IMR-90 (cell line): Measurements from ENCODE around the gene CCDC138. TPM values are rescaled to one million over a fixed set of nuclear protein-coding genes. Genes with fewer than 3 reads are reported as not detected.

Experiments
- ATAC-seq: fragments of 200-7000 bp; cut with Tn5 transposase; 2 replicates; pipeline ENCODE4 v1.9.1; 2020; ENCODE audit warnings: low read depth, mild to moderate bottlenecking, moderate library complexity
- BruUV-seq: library from RNA; stranded (reverse); fragments of 400-500 nt; replicated peaks from 2 replicates; lab custom pipeline; 2021; lab: Mats Ljungman, UMichigan
- CTCF ChIA-PET: fragments of 300-600 bp; formaldehyde crosslinking; extraction: SDS; loops from one replicate; lab custom pipeline; 2021; ENCODE audit warnings: antibody characterized with exemption; lab: Yijun Ruan, JAX
- POLR2A ChIA-PET: fragments of 300-600 bp; sonication (Branson Sonifier 250); formaldehyde crosslinking; loops from one replicate; lab custom pipeline; 2022; ENCODE audit warnings: antibody characterized with exemption; ENCODE audit not compliant: unreplicated experiment; lab: Charles Lee
- DNase-seq: peaks from one replicate; pipeline ENCODE4 v3.0.0; 2013
- H2AFZ ChIP-seq: replicated peaks from 2 replicates; pipeline ENCODE3; 2013; ENCODE audit warnings: low read length, mild to moderate bottlenecking; ENCODE audit not compliant: poor library complexity
- H2AK5ac ChIP-seq: 2 replicates; pipeline ENCODE4 v1.6.1; 2013; ENCODE audit warnings: low read depth, low read length, inconsistent platforms
- H2AK9ac ChIP-seq: replicated peaks from 2 replicates; pipeline ENCODE3; 2013; ENCODE audit warnings: mild to moderate bottlenecking, low read depth, low read length, moderate library complexity; ENCODE audit not compliant: poor library complexity
- H2BK120ac ChIP-seq: 2 replicates; pipeline ENCODE4 v1.6.1; 2013; ENCODE audit warnings: low read depth, low read length, inconsistent platforms
- H2BK15ac ChIP-seq: 3 replicates; pipeline ENCODE4 v1.6.1; 2013; ENCODE audit warnings: low read depth, low read length, inconsistent platforms
- H2BK20ac ChIP-seq: 2 replicates; pipeline ENCODE4 v1.6.1; 2013; ENCODE audit warnings: low read depth, mild to moderate bottlenecking, inconsistent platforms, low read length, moderate library complexity
- H2BK5ac ChIP-seq: 2 replicates; pipeline ENCODE4 v1.6.1; 2013; ENCODE audit warnings: mild to moderate bottlenecking, low read depth, low read length, inconsistent platforms; ENCODE audit not compliant: poor library complexity, severe bottlenecking
- H3K14ac ChIP-seq: replicated peaks from 2 replicates; pipeline ENCODE4 v1.6.1; 2013; ENCODE audit warnings: low read depth, low read length, inconsistent platforms
- H3K18ac ChIP-seq: 2 replicates; pipeline ENCODE4 v1.6.1; 2013; ENCODE audit warnings: low read depth, low read length, control low read depth
- H3K23ac ChIP-seq: 2 replicates; pipeline ENCODE4 v1.6.1; 2013; ENCODE audit warnings: low read depth, low read length, inconsistent platforms
- H3K27ac ChIP-seq: 2 replicates; pipeline ENCODE4 v1.5.1; 2013; ENCODE audit warnings: mild to moderate bottlenecking, control low read depth, low read length; ENCODE audit not compliant: insufficient read depth
- H3K27me3 ChIP-seq: 2 replicates; pipeline ENCODE4 v1.6.1; 2013; ENCODE audit warnings: low read length; ENCODE audit not compliant: control insufficient read depth, insufficient read depth
- H3K36me3 ChIP-seq: 2 replicates; pipeline ENCODE4 v1.6.1; 2013; ENCODE audit warnings: low read length, mixed read lengths; ENCODE audit not compliant: control insufficient read depth, insufficient read depth
- H3K4ac ChIP-seq: 2 replicates; pipeline ENCODE4 v1.6.1; 2013; ENCODE audit warnings: low read depth, low read length, inconsistent platforms
- H3K4me1 ChIP-seq: 2 replicates; pipeline ENCODE4 v1.6.1; 2013; ENCODE audit warnings: low read length, mixed read lengths; ENCODE audit not compliant: control insufficient read depth, insufficient read depth
- H3K4me2 ChIP-seq: 2 replicates; pipeline ENCODE4 v1.6.1; 2013; ENCODE audit warnings: low read depth, mild to moderate bottlenecking, control low read depth, low read length, moderate library complexity
- H3K4me3 ChIP-seq: 2 replicates; pipeline ENCODE4 v1.5.1; 2013; ENCODE audit warnings: low read depth, mild to moderate bottlenecking, control low read depth, low read length, moderate library complexity; ENCODE audit not compliant: insufficient read depth
- H3K56ac ChIP-seq: 2 replicates; pipeline ENCODE4 v1.6.1; 2013; ENCODE audit warnings: low read length, inconsistent platforms; ENCODE audit not compliant: insufficient read depth; ENCODE audit errors: extremely low read depth
- H3K79me1 ChIP-seq, 2 experiments: 2 replicates each; pipeline ENCODE4 v1.6.1; 2013; ENCODE audit warnings: low read length in 2 of 2, inconsistent platforms in 1 of 2, low read depth in 1 of 2
- H3K9ac ChIP-seq: 2 replicates; pipeline ENCODE4 v1.6.1; 2013; ENCODE audit warnings: low read depth, low read length, control low read depth
- H3K9me1 ChIP-seq: 2 replicates; pipeline ENCODE4 v1.6.1; 2013; ENCODE audit warnings: low read length, inconsistent platforms; ENCODE audit not compliant: insufficient read depth
- H3K9me3 ChIP-seq: 2 replicates; pipeline ENCODE4 v1.6.1; 2013; ENCODE audit warnings: low read length; ENCODE audit not compliant: control insufficient read depth, insufficient read depth
- H4K20me1 ChIP-seq: 2 replicates; pipeline ENCODE4 v1.6.1; 2013; ENCODE audit warnings: low read length, inconsistent platforms; ENCODE audit not compliant: insufficient read depth
- H4K5ac ChIP-seq: 2 replicates; pipeline ENCODE4 v1.6.1; 2013; ENCODE audit warnings: mild to moderate bottlenecking, low read depth, low read length, control low read depth
- H4K8ac ChIP-seq, 2 experiments: 2 replicates each; pipeline ENCODE4 v1.6.1; 2013; ENCODE audit warnings: low read depth in 2 of 2, low read length in 2 of 2, control low read depth in 1 of 2, inconsistent platforms in 1 of 2
- H4K91ac ChIP-seq: 2 replicates; pipeline ENCODE4 v1.6.1; 2013; ENCODE audit warnings: low read depth, low read length, inconsistent platforms; ENCODE audit not compliant: insufficient read depth
- CTCF ChIP-seq: conservative IDR thresholded peaks from 2 replicates; pipeline ENCODE4 v1.5.1; 2012; ENCODE audit warnings: mild to moderate bottlenecking, low read depth, low read length, improper control_type of control experiment
- MAFK ChIP-seq: IDR thresholded peaks from 2 replicates; pipeline ENCODE4 v1.6.1; 2012; ENCODE audit warnings: low read depth, low read length, improper control_type of control experiment
- MXI1 ChIP-seq: IDR thresholded peaks from 2 replicates; pipeline ENCODE4 v1.6.1; 2012; ENCODE audit warnings: low read depth, mild to moderate bottlenecking, low read length, moderate library complexity, borderline replicate concordance
- NFE2L2 ChIP-seq: fragments of 150-350 bp; IDR thresholded peaks from 2 replicates; pipeline ENCODE4 v1.6.1; 2016; ENCODE audit warnings: low read depth, mild to moderate bottlenecking, low read length
- POLR2A ChIP-seq: IDR thresholded peaks from 2 replicates; pipeline ENCODE4 v1.6.1; 2012; ENCODE audit warnings: mild to moderate bottlenecking, low read depth, low read length
- WGBS, 2 experiments: methylation state at CpG; one replicate each; pipeline versions ENCODE4 v1.1.5 to v1.1.7; 2013; ENCODE audit warnings: missing lambda C conversion rate in 2 of 2; ENCODE audit not compliant: insufficient read length in 1 of 2; ENCODE audit errors: extremely low coverage in 2 of 2; 5-methylcytosine and 5-hydroxymethylcytosine counted together
- dilution Hi-C: fragments of 300-500 bp; cut with HindIII; formaldehyde crosslinking; loops from one replicate; pipeline ENCODE4 v1.14.3; 2018; ENCODE audit warnings: low sequenced_read_pairs; ENCODE audit not compliant: unreplicated experiment
- in situ Hi-C: fragments of 300-500 bp; cut with MboI; formaldehyde crosslinking; loops from 3 replicates; pipeline ENCODE4 v1.14.3; 2019; ENCODE audit warnings: low sequenced_read_pairs, inconsistent platforms, mixed read lengths
- intact Hi-C: fragments of 100-400 bp; cut with micrococcal nuclease; formaldehyde crosslinking; loops from 2 replicates; pipeline ENCODE4 v1.10.0; 2022
- polyA plus RNA-seq, 3 experiments: library from polyadenylated mRNA; depleted of rRNA; stranded (reverse); fragments of >200 nt; gene quantifications; 2 replicates each; pipeline ENCODE4 v1.2.3, GENCODE V29; 2012; ENCODE audit warnings: low replicate concordance in 1 of 3
- total RNA-seq: library from RNA; depleted of rRNA; stranded (reverse); fragments of >200 nt; gene quantifications from 2 replicates; pipeline ENCODE4 v1.2.3, GENCODE V29; 2012
- TF ChIP-seq, protein P1 (sequence below): fragments of 150-350 bp; IDR thresholded peaks from 2 replicates; pipeline ENCODE4 v1.6.1; 2016; ENCODE audit warnings: low read depth, mild to moderate bottlenecking, low read length, moderate library complexity, borderline replicate concordance

Gene CCDC138
- total and polyA plus RNA-seq, 2 of the 4 experiments (the other 2 are of a cell fraction) = 1.5 to 2.9 TPM

GRCh38 chr2:108896741-108897140 lies 110.2 kb downstream of the CCDC138 start:
- dilution Hi-C loops (no loop called here), intact Hi-C loops (no loop called here), in situ Hi-C loops (no loop called here)
- Histone ChIP-seq H4K5ac (no peak overlapping the region), H3K4me2 (no peak overlapping the region), H3K23ac (no peak overlapping the region), H4K20me1 (no peaks in the 10 kb centered on the region), H2AFZ (no peak overlapping the region), H3K4ac (no peak overlapping the region), H2AK9ac (no peak overlapping the region), H3K4me3 (no peak overlapping the region), H3K27me3 (peaks cover 4% of the 10 kb centered on the region; the same call in 1 of the 2 replicates), H3K4me1 (no peaks in the 10 kb centered on the region), H2BK15ac (no peak overlapping the region), H2AK5ac (no peak overlapping the region), H3K9ac (no peak overlapping the region), H3K36me3 (no peaks in the 10 kb centered on the region), H2BK20ac (no peak overlapping the region), H3K18ac (no peak overlapping the region), H3K56ac (no peak overlapping the region), H2BK5ac (no peak overlapping the region), H4K91ac (no peak overlapping the region), H3K9me3 (no peaks in the 10 kb centered on the region), H3K14ac (no peak overlapping the region), H3K9me1 (no peaks in the 10 kb centered on the region), H2BK120ac (no peak overlapping the region), H3K79me1 (no peaks in the 10 kb centered on the region), H4K8ac (no peak overlapping the region), H3K27ac (no peak overlapping the region)
- CTCF ChIA-PET = no interaction called here
- no TSS peak for BruUV-seq
- ATAC-seq (no peak), DNase-seq (no peak)
- POLR2A ChIA-PET = no interaction called here
- WGBS, 2 experiments = 95% methylated on average over 9 of the region's 13 CpGs; no CpG with 5 or more reads in 1 of the 2 experiments
- no peak for TF ChIP-seq NFE2L2
- no peak for TF ChIP-seq MXI1
- TF ChIP-seq CTCF = no peak
- no peak for TF ChIP-seq POLR2A
- TF ChIP-seq, protein P1, sequence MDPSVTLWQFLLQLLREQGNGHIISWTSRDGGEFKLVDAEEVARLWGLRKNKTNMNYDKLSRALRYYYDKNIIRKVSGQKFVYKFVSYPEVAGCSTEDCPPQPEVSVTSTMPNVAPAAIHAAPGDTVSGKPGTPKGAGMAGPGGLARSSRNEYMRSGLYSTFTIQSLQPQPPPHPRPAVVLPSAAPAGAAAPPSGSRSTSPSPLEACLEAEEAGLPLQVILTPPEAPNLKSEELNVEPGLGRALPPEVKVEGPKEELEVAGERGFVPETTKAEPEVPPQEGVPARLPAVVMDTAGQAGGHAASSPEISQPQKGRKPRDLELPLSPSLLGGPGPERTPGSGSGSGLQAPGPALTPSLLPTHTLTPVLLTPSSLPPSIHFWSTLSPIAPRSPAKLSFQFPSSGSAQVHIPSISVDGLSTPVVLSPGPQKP = no peak
- TF ChIP-seq MAFK = no peak
